Breast epithelium (tissue), 4 donors: ENCODE measurements around the gene DIPK1C. TPM values are rescaled to one million over a fixed set of nuclear protein-coding genes. Genes with fewer than 3 reads are reported as not detected.

Experiments
- DNase-seq, 2 donors: peaks; one replicate each; pipeline ENCODE4 v3.0.0-alpha.2; 2019; ENCODE audit warnings: low spot score in 2 of 2
- H3K27ac ChIP-seq, 2 donors: fragments of 200-600 bp; sonication (generic) in 1 of 2; one replicate each; pipeline ENCODE4 v1.5.1; 2016 to 2019; ENCODE audit warnings: mild to moderate bottlenecking in 1 of 2
- H3K27me3 ChIP-seq, 2 donors: fragments of 200-600 bp; sonication (generic) in 1 of 2; one replicate each; pipeline versions ENCODE4 v1.5.1 to v1.6.0; 2017 to 2019; ENCODE audit warnings: control low read depth in 1 of 2, mild to moderate bottlenecking in 1 of 2
- H3K36me3 ChIP-seq: fragments of 200-600 bp; one replicate; pipeline ENCODE4 v1.5.1; 2019
- H3K4me1 ChIP-seq, 2 donors: fragments of 200-600 bp; sonication (generic); one replicate each; pipeline ENCODE4 v1.5.1; 2016 to 2019; ENCODE audit warnings: control low read depth in 1 of 2
- H3K4me3 ChIP-seq, 3 donors: fragments of 200-600 bp; sonication (generic); 1 replicate in 2 of 3; 2 replicates in 1 of 3; pipeline ENCODE4 v1.5.1; 2016 to 2019; ENCODE audit warnings: mild to moderate bottlenecking in 3 of 3, moderate library complexity in 2 of 3
- H3K9me3 ChIP-seq, 2 donors: fragments of 200-600 bp; sonication (generic) in 1 of 2; one replicate each; pipeline ENCODE4 v1.5.1; 2016 to 2019; ENCODE audit warnings: control low read depth in 1 of 2
- POLR2A ChIP-seq: fragments of 450-650 bp; IDR thresholded peaks from one replicate; pipeline ENCODE4 v1.6.1; 2016; ENCODE audit warnings: antibody characterized with exemption, mild to moderate bottlenecking, moderate library complexity
- POLR2AphosphoS5 ChIP-seq, 3 donors: sonication (generic); formaldehyde crosslinking; IDR thresholded peaks; one replicate each; pipeline ENCODE4 v1.6.1; 2017; ENCODE audit warnings: antibody characterized with exemption in 3 of 3
- intact Hi-C: fragments of 100-400 bp; cut with DNase I; formaldehyde crosslinking; loops from one replicate; pipeline ENCODE4 v1.15.1; 2023; ENCODE audit warnings: low total_unique reads
- total RNA-seq, 3 donors: library from RNA; depleted of rRNA; stranded (reverse); fragments of >200 nt; gene quantifications; one replicate each; pipeline ENCODE4 v1.1.0, GENCODE V29; 2016
- TF ChIP-seq, protein P1 (sequence below), 3 donors: fragments of 450-650 bp; IDR thresholded peaks; one replicate each; pipeline ENCODE4 v1.5.1; 2016 to 2017; ENCODE audit warnings: antibody characterized with exemption in 3 of 3, mild to moderate bottlenecking in 3 of 3, moderate library complexity in 3 of 3

Gene DIPK1C
- total RNA-seq, 3 donors from 2014 or later = 0.16 TPM; not detected in 2

DNA sequence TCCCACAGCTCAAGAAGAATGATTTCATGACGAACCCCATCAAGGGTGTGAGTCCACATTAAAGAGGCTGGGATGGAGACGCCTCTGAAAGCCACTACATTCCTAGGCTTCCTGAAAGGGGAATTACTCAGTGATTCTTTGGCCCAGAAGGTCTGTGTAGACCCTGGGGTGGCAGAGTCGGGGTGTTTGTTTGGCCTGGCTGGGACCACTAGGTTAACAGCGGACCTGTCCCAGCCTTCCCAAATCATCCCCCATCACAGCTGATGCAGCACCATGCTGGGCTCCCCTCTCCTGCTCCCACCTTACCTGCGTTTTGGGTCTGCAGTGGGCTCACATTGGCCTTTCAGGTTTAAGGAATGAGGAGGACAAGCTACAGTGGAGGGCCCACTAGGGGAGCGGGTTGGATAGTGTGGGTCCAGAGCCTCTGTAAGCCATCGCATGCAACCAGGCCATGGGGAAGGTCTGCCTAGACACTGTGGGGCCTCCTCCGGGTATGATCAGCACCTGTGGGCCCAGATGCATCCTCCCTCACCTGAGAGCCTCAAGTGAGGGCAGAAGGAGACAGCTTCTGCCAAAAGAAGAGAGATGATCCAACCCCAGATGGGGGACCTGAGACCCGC, 16.2 kb downstream of the DIPK1C start:
- no peak for DNase-seq
- peaks cover 0 to 10% of the 10 kb centered on the region in 2 donors for H3K27me3 ChIP-seq
- H3K27ac ChIP-seq = no peak overlapping the region
- H3K4me3 ChIP-seq = no peak overlapping the region
- no peaks in the 10 kb centered on the region for H3K9me3 ChIP-seq
- H3K4me1 ChIP-seq = no peaks in the 10 kb centered on the region
- no peak for TF ChIP-seq POLR2A
- TF ChIP-seq, protein P1, sequence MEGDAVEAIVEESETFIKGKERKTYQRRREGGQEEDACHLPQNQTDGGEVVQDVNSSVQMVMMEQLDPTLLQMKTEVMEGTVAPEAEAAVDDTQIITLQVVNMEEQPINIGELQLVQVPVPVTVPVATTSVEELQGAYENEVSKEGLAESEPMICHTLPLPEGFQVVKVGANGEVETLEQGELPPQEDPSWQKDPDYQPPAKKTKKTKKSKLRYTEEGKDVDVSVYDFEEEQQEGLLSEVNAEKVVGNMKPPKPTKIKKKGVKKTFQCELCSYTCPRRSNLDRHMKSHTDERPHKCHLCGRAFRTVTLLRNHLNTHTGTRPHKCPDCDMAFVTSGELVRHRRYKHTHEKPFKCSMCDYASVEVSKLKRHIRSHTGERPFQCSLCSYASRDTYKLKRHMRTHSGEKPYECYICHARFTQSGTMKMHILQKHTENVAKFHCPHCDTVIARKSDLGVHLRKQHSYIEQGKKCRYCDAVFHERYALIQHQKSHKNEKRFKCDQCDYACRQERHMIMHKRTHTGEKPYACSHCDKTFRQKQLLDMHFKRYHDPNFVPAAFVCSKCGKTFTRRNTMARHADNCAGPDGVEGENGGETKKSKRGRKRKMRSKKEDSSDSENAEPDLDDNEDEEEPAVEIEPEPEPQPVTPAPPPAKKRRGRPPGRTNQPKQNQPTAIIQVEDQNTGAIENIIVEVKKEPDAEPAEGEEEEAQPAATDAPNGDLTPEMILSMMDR (IDR thresholded peaks at IDR 0.05) = no peak
- no peak for TF ChIP-seq POLR2AphosphoS5 (IDR thresholded peaks at IDR 0.05)
- H3K36me3 ChIP-seq = no peaks in the 10 kb centered on the region
- intact Hi-C loops = no loop called here

GRCh38 chr18:74438091-74438490, 19.0 kb downstream of the DIPK1C start:
- no peak for DNase-seq
- intact Hi-C loops = no loop called here
- H3K4me1 ChIP-seq = no peaks in the 10 kb centered on the region
- no peak overlapping the region for H3K27ac ChIP-seq
- H3K4me3 ChIP-seq = no peak overlapping the region
- no peaks in the 10 kb centered on the region for H3K27me3 ChIP-seq
- H3K36me3 ChIP-seq = no peaks in the 10 kb centered on the region
- H3K9me3 ChIP-seq = no peaks in the 10 kb centered on the region
- no peak for TF ChIP-seq POLR2A
- TF ChIP-seq, protein P1 (IDR thresholded peaks at IDR 0.05) = no peak
- no peak for TF ChIP-seq POLR2AphosphoS5 (IDR thresholded peaks at IDR 0.05)

DNA sequence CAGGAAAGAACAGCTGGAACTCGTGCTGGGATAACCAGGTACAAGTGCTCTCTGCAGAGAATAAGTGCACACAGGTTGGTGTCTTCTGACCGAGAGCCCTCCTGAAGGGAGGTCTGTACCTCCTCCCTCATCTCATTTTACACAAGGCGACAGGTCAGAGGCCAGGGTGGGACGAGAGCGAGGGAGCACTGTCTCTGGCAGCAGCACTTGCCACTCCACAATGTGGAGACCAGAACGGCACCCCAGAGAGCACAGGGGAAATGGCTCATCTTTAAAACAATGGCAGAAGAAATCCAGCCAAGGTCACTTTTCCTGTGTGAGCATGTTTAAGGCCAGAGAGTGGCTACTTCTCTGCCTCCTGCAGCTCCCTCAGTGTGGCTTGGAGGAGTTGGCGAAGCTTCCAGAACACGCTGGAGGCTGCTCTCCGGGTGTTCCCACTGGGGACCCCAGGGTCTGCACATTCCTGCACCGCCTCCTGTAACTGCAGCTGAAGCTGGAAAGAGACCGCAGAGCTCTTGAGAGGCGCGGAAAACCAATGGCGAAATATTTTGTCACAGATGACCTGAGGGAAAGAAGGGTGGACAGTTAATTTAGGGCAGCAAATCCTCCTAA, 20.8 kb downstream of the DIPK1C start:
- Histone ChIP-seq H3K4me3 (no peak overlapping the region), H3K27me3 (no peaks in the 10 kb centered on the region), H3K36me3 (no peaks in the 10 kb centered on the region), H3K4me1 (no peaks in the 10 kb centered on the region), H3K27ac (no peak overlapping the region), H3K9me3 (no peaks in the 10 kb centered on the region)
- intact Hi-C loops = no loop called here
- TF ChIP-seq, protein P1 (IDR thresholded peaks at IDR 0.05) = no peak
- TF ChIP-seq POLR2A (no peak), POLR2AphosphoS5 (IDR thresholded peaks at IDR 0.05) (no peak)
- no peak for DNase-seq

DNA sequence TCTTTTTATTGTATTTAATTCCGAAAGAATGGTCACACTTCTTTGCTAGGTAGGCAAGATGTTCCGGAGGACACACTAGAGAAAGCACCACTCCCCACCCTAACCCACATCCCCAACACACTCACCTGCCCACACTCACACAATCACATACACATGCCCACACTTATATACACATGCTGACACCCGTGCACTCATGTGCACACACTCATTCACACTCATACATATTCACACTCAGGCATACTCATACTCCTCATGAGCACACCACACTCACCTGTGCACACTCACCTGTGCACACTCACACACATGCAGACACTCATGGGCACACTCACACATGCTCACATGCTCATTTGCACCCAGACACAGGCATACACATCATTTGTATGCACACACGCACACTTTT, 21.4 kb downstream of the DIPK1C start:
- Histone ChIP-seq H3K9me3 (no peaks in the 10 kb centered on the region), H3K4me3 (no peak overlapping the region), H3K27ac (no peak overlapping the region), H3K36me3 (no peaks in the 10 kb centered on the region), H3K4me1 (no peaks in the 10 kb centered on the region), H3K27me3 (no peaks in the 10 kb centered on the region)
- no peak for DNase-seq
- intact Hi-C loops = no loop called here
- TF ChIP-seq POLR2A (no peak), POLR2AphosphoS5 (IDR thresholded peaks at IDR 0.05) (no peak)
- TF ChIP-seq, protein P1 (IDR thresholded peaks at IDR 0.05) = no peak

DNA sequence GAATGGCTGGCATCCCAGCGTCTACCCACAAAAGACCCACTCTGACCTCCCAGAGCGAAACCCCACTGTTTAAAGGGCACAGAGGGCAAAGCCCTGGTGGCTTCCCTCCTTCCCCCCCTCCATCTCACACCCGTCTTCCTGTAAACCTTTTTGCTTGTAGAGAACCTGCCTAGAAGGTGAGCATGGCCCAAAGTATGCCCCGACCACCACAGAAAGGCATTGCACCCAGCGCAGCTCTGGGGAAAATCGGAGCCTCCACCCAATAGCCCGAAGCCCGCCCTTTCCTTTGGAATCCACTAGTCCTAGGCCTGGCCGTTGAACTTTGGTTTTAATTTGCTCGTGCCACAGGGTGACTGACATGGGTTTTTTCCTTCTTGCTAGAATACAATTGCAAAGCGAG, 22.6 kb downstream of the DIPK1C start:
- Histone ChIP-seq H3K36me3 (no peaks in the 10 kb centered on the region), H3K27me3 (no peaks in the 10 kb centered on the region), H3K4me1 (no peaks in the 10 kb centered on the region), H3K27ac (no peak overlapping the region), H3K9me3 (no peaks in the 10 kb centered on the region), H3K4me3 (no peak overlapping the region)
- intact Hi-C loops = no loop called here
- DNase-seq = no peak
- TF ChIP-seq, protein P1 (IDR thresholded peaks at IDR 0.05) = no peak
- TF ChIP-seq POLR2A (no peak), POLR2AphosphoS5 (IDR thresholded peaks at IDR 0.05) (no peak)
